Mesendoderm (in vitro differentiated cells): ENCODE measurements around the gene TTLL13.

Experiments
- DNase-seq: peaks from one replicate; pipeline ENCODE4 v3.0.0; 2013
- H2AK5ac ChIP-seq: 2 replicates; pipeline ENCODE4 v1.6.1; 2013; ENCODE audit warnings: low read length, inconsistent platforms
- H2BK120ac ChIP-seq: 2 replicates; pipeline ENCODE4 v1.6.1; 2013; ENCODE audit warnings: low read depth, mild to moderate bottlenecking, low read length, moderate library complexity, mixed read lengths
- H2BK15ac ChIP-seq: replicated peaks from 2 replicates; pipeline ENCODE4 v1.6.1; 2013; ENCODE audit warnings: low read depth, mild to moderate bottlenecking, moderate library complexity
- H2BK5ac ChIP-seq: 2 replicates; pipeline ENCODE4 v1.6.1; 2013; ENCODE audit warnings: low read length, inconsistent platforms
- H3K18ac ChIP-seq: 2 replicates; pipeline ENCODE4 v1.6.1; 2013; ENCODE audit warnings: mild to moderate bottlenecking, low read length, mixed read lengths
- H3K23ac ChIP-seq: one replicate; pipeline ENCODE4 v1.6.1; 2013; ENCODE audit warnings: low read length
- H3K27ac ChIP-seq: 2 replicates; pipeline ENCODE4 v1.5.1; 2013; ENCODE audit warnings: low read depth, mild to moderate bottlenecking, inconsistent platforms, low read length, moderate library complexity
- H3K27me3 ChIP-seq: 2 replicates; pipeline ENCODE4 v1.6.1; 2013; ENCODE audit warnings: low read length, control low read depth, mild to moderate bottlenecking, inconsistent platforms; ENCODE audit not compliant: insufficient read depth, poor library complexity
- H3K36me3 ChIP-seq: 2 replicates; pipeline ENCODE4 v1.6.1; 2013; ENCODE audit warnings: low read length, inconsistent platforms; ENCODE audit not compliant: control insufficient read depth, insufficient read depth
- H3K4ac ChIP-seq: one replicate; pipeline ENCODE4 v1.6.1; 2013; ENCODE audit warnings: low read depth, mild to moderate bottlenecking, low read length, moderate library complexity
- H3K4me1 ChIP-seq: 2 replicates; pipeline ENCODE4 v1.6.1; 2013; ENCODE audit warnings: low read depth, low read length, inconsistent platforms; ENCODE audit not compliant: control insufficient read depth
- H3K4me2 ChIP-seq: 2 replicates; pipeline ENCODE4 v1.6.1; 2013; ENCODE audit warnings: low read length
- H3K4me3 ChIP-seq: 2 replicates; pipeline ENCODE4 v1.5.1; 2013; ENCODE audit warnings: mild to moderate bottlenecking, low read length
- H3K56ac ChIP-seq: one replicate; pipeline ENCODE4 v1.6.1; 2013; ENCODE audit warnings: low read length
- H3K79me1 ChIP-seq: 2 replicates; pipeline ENCODE4 v1.6.1; 2013; ENCODE audit warnings: low read length, inconsistent platforms
- H3K79me2 ChIP-seq: 2 replicates; pipeline ENCODE4 v1.6.1; 2013; ENCODE audit warnings: mild to moderate bottlenecking, low read length; ENCODE audit not compliant: control insufficient read depth, insufficient read depth
- H3K9ac ChIP-seq: 2 replicates; pipeline ENCODE4 v1.6.1; 2013; ENCODE audit warnings: low read length, inconsistent platforms
- H4K5ac ChIP-seq: one replicate; pipeline ENCODE4 v1.6.1; 2013; ENCODE audit warnings: low read length
- H4K8ac ChIP-seq: one replicate; pipeline ENCODE4 v1.6.1; 2013; ENCODE audit warnings: low read depth, mild to moderate bottlenecking, control low read depth, low read length, moderate library complexity
- WGBS: extraction: QIAGEN DNeasy Blood & Tissue Kit; methylation state at CpG from one replicate; pipeline ENCODE4 v1.1.7; 2013; ENCODE audit warnings: low lambda C conversion rate, missing lambda C conversion rate; ENCODE audit not compliant: insufficient coverage; ENCODE audit errors: extremely low coverage; 5-methylcytosine and 5-hydroxymethylcytosine counted together

TTLL13 gene

DNA sequence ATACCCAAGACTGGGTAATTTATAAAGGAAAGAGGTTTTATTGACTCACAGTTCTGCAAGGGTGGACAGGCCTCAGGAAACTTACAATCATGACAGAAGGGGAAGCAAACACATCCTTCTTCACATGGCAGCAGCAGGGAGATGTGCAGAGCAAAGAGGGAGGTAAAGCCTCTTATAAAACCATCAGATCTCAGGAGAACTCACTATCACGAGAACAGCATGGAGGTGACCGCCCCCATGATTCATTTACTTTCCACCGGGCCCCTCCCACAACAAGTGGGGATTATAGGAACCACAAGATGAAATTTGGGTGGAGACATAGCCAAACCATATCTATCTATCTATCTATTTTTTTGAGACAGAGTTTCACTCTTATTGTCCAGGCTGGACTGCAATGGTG lies 10.0 kb upstream of the TTLL13 start:
- H3K79me1 ChIP-seq = no peaks in the 10 kb centered on the region
- no peak overlapping the region for H3K56ac ChIP-seq
- no peak overlapping the region for H3K9ac ChIP-seq
- H3K4me2 ChIP-seq = no peak overlapping the region
- H2AK5ac ChIP-seq = no peak overlapping the region
- H3K4me1 ChIP-seq = peaks cover under 1% of the 10 kb centered on the region
- no CpG with 5 or more reads among the region's 3 CpGs for WGBS
- no peak overlapping the region for H4K8ac ChIP-seq
- H3K79me2 ChIP-seq = no peaks in the 10 kb centered on the region
- no peak overlapping the region for H3K27ac ChIP-seq
- H3K4me3 ChIP-seq = no peak overlapping the region
- no peak for DNase-seq
- no peak overlapping the region for H3K23ac ChIP-seq
- no peaks in the 10 kb centered on the region for H3K27me3 ChIP-seq
- no peak overlapping the region for H4K5ac ChIP-seq
- no peak overlapping the region for H3K4ac ChIP-seq
- no peak overlapping the region for H2BK15ac ChIP-seq
- H2BK5ac ChIP-seq = no peak overlapping the region
- H3K18ac ChIP-seq = no peak overlapping the region
- no peaks in the 10 kb centered on the region for H3K36me3 ChIP-seq
- H2BK120ac ChIP-seq = no peak overlapping the region

DNA sequence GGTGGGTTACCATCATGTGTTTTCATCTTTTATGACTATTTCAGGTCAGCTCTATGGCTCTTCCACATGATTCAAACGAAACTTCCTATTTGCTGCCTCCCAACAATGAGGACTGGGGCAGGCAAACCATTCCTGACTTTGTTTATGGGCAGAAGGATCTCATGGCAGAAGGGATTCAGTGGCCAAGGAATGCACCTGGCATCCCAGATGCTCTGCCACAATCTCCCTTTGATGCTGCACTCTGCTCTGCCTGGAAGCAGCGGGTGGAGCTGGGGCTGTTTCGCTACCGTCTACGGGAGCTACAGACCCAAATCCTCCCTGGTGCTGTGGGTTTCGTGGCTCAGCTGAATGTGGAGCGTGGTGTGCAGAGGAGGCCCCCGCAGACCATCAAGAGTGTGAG lies 8.5 kb upstream of the TTLL13 start:
- H3K27me3 ChIP-seq = no peaks in the 10 kb centered on the region
- H3K27ac ChIP-seq = no peak overlapping the region
- WGBS = no CpG with 5 or more reads among the region's 8 CpGs
- H3K56ac ChIP-seq = no peak overlapping the region
- no peak for DNase-seq
- H2BK5ac ChIP-seq = no peak overlapping the region
- H3K79me2 ChIP-seq = no peaks in the 10 kb centered on the region
- no peak overlapping the region for H3K9ac ChIP-seq
- no peak overlapping the region for H3K18ac ChIP-seq
- H4K8ac ChIP-seq = no peak overlapping the region
- no peak overlapping the region for H3K4ac ChIP-seq
- no peaks in the 10 kb centered on the region for H3K4me1 ChIP-seq
- no peak overlapping the region for H3K4me2 ChIP-seq
- H2BK15ac ChIP-seq = no peak overlapping the region
- H3K36me3 ChIP-seq = no peaks in the 10 kb centered on the region
- no peaks in the 10 kb centered on the region for H3K79me1 ChIP-seq
- H3K23ac ChIP-seq = no peak overlapping the region
- H2AK5ac ChIP-seq = no peak overlapping the region
- H2BK120ac ChIP-seq = no peak overlapping the region
- no peak overlapping the region for H4K5ac ChIP-seq
- no peak overlapping the region for H3K4me3 ChIP-seq

DNA sequence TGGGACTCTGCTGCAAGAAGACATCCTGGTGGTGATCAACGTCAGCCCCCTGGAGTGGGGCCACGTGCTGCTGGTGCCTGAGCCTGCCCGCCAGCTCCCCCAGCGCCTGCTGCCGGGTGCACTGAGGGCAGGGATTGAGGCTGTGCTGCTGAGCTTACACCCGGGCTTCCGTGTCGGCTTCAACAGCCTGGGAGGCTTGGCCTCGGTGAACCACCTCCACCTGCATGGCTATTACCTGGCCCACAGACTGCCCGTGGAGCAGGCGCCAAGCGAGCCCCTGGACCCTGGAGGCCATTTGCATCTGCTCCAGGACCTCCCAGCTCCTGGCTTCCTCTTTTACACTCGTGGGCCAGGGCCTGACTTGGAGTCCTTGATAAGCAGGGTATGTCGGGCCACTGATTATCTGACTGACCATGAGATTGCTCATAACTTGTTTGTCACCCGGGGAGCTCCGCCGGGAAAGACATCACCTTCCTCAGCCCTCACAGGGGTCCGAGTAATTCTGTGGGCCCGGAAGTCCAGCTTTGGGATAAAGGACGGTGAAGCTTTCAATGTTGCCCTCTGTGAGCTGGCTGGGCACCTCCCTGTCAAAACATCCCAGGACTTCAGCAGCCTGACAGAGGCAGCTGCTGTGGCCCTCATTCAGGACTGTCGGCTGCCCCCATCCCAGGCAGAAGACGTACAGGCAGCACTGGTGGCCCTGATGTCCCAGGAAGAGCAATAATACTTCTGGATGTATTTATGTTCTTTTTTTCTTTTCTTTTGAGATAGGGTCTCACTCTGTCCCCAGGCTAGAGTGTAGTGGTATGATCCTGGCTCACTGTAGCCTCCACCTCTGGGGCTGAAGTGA lies 7.8 kb upstream of the TTLL13 start:
- Histone ChIP-seq H3K4ac (no peak overlapping the region), H3K27me3 (no peaks in the 10 kb centered on the region), H2AK5ac (no peak overlapping the region), H3K4me1 (no peaks in the 10 kb centered on the region), H3K36me3 (no peaks in the 10 kb centered on the region), H3K4me2 (no peak overlapping the region), H3K79me2 (no peaks in the 10 kb centered on the region), H2BK15ac (no peak overlapping the region), H4K5ac (no peak overlapping the region), H2BK120ac (no peak overlapping the region), H3K27ac (no peak overlapping the region), H3K23ac (no peak overlapping the region), H3K79me1 (no peaks in the 10 kb centered on the region), H2BK5ac (no peak overlapping the region), H3K4me3 (no peak overlapping the region), H3K18ac (no peak overlapping the region), H3K9ac (no peak overlapping the region), H3K56ac (no peak overlapping the region), H4K8ac (no peak overlapping the region)
- no peak for DNase-seq
- WGBS = no CpG with 5 or more reads among the region's 22 CpGs

DNA sequence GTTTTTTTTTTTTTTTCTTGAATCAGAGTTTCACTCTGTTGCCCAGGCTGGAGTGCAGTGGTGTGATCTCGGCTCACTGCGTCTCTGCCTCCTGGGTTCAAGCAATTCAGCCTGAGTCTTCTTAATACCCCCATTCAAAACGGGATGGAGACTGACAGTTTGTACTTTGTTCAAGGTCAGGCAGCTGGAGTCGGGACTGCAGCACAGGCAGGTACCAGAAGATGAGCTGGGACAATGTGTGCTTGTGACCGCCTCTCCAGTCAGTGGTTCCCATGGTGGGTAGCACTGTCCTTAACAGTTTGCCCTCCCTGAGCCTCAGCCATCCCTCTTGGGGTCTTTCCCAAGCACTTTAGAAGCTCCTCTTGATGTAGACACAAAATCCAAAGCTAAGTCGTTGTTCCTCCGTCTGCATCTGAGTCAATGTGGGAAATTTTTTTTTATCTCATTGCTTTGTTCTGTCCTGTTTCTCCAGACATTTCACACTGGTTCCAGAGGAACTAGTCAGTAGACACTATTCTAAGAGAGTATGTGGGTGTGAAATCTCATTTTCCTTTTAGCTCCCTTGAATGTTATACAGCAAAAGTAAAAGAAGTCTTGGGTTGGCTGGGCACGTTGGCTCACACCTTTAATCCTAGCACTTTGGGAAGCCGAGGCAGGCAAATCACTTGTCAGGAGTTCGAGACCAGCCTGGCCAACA lies 5.3 kb upstream of the TTLL13 start:
- no peak overlapping the region for H3K56ac ChIP-seq
- no peaks in the 10 kb centered on the region for H3K79me1 ChIP-seq
- no peak overlapping the region for H4K8ac ChIP-seq
- no peak overlapping the region for H3K27ac ChIP-seq
- H3K36me3 ChIP-seq = no peaks in the 10 kb centered on the region
- no peak overlapping the region for H3K18ac ChIP-seq
- no peak overlapping the region for H2BK120ac ChIP-seq
- no peaks in the 10 kb centered on the region for H3K79me2 ChIP-seq
- H3K9ac ChIP-seq = no peak overlapping the region
- H2BK5ac ChIP-seq = no peak overlapping the region
- no peak overlapping the region for H3K23ac ChIP-seq
- H2AK5ac ChIP-seq = no peak overlapping the region
- WGBS = no CpG with 5 or more reads among the region's 10 CpGs
- H4K5ac ChIP-seq = no peak overlapping the region
- H3K4me1 ChIP-seq = no peaks in the 10 kb centered on the region
- DNase-seq = no peak
- no peak overlapping the region for H3K4ac ChIP-seq
- no peaks in the 10 kb centered on the region for H3K27me3 ChIP-seq
- no peak overlapping the region for H2BK15ac ChIP-seq
- no peak overlapping the region for H3K4me3 ChIP-seq
- no peak overlapping the region for H3K4me2 ChIP-seq

DNA sequence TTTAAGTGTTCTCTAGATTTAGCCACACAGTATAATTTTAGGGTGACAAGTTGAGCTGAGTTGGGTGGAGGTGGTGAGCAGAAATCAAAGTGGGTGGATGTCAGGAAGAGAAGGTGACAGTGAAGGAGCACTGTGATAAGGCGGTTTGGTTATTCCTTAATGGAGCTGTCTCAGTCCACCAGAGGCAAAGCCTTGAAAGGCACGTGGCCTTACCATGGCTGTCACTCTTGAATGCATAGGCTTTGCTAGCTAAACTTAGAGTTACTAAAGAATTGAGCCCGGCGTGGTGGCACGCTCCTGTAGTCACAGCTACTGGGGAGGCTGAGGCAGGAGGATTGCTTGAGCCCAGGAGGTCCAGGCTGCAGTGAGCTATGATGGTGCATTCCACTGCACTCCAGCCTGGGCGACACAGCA lies 560 bp upstream of the TTLL13 start:
- Histone ChIP-seq H3K27ac (no peak overlapping the region), H3K23ac (no peak overlapping the region), H4K5ac (no peak overlapping the region), H2AK5ac (no peak overlapping the region), H2BK5ac (no peak overlapping the region), H3K4me3 (no peak overlapping the region), H3K56ac (peak overlapping the region; percentile 53), H2BK120ac (no peak overlapping the region), H3K4ac (no peak overlapping the region), H3K79me1 (no peaks in the 10 kb centered on the region), H3K18ac (no peak overlapping the region), H3K4me1 (no peaks in the 10 kb centered on the region), H2BK15ac (no peak overlapping the region), H4K8ac (no peak overlapping the region), H3K79me2 (no peaks in the 10 kb centered on the region), H3K36me3 (no peaks in the 10 kb centered on the region), H3K4me2 (no peak overlapping the region), H3K27me3 (no peaks in the 10 kb centered on the region), H3K9ac (no peak overlapping the region)
- WGBS = no CpG with 5 or more reads among the region's 6 CpGs
- no peak for DNase-seq
